ENCODE measurements around the gene DCST2.

Gene DCST2

GRCh38 chr1:155010211-155010918 is 23.2 kb downstream of the DCST2 start:
- no peak for DNase-seq (ENCODE audit: low spot score)

- DNase-seq (ENCODE audit: low spot score), result no peak
These were observed 23.8 kb downstream of the DCST2 start for GRCh38 chr1:155009742-155010141.

- no peak for DNase-seq (ENCODE audit: low spot score)
These were observed 24.3 kb downstream of the DCST2 start for GRCh38 chr1:155009221-155009711.

- no peak for DNase-seq (ENCODE audit: low spot score)
These were observed 25.3 kb downstream of the DCST2 start for GRCh38 chr1:155008015-155008941.

- no peak for DNase-seq (ENCODE audit: low spot score)
These were observed 26.2 kb downstream of the DCST2 start for GRCh38 chr1:155007251-155007828.

GRCh38 chr1:155006601-155007101 is 26.9 kb downstream of the DCST2 start:
- DNase-seq (ENCODE audit: low spot score), result peak; percentile 49

- DNase-seq (ENCODE audit: low spot score), result peak; percentile 73
These were observed 28.2 kb downstream of the DCST2 start for GRCh38 chr1:155005076-155006011.

GRCh38 chr1:155004352-155005075 is 29.1 kb downstream of the DCST2 start:
- no peak for DNase-seq (ENCODE audit: low spot score)

- DNase-seq (ENCODE audit: low spot score), result no peak
These were observed 29.7 kb downstream of the DCST2 start for GRCh38 chr1:155003766-155004351.

GRCh38 chr1:155003227-155003765 is 30.3 kb downstream of the DCST2 start:
- no peak for DNase-seq (ENCODE audit: low spot score)

GRCh38 chr1:155002464-155003226 is 30.9 kb downstream of the DCST2 start, which contains the start of gene ZBTB7B:
Gene ZBTB7B (plus strand): TSS chr1:155002802. CDS start chr1:155014661, 11,859 bp downstream.
- peak; percentile 52 for DNase-seq (ENCODE audit: low spot score)

GRCh38 chr1:155001675-155002463 is 31.7 kb downstream of the DCST2 start:
- DNase-seq (ENCODE audit: low spot score), result peak; percentile 98

- DNase-seq (ENCODE audit: low spot score), result no peak
These were observed 32.2 kb downstream of the DCST2 start for GRCh38 chr1:155001425-155001674.

- DNase-seq (ENCODE audit: low spot score), result peak; percentile 88
These were observed 32.7 kb downstream of the DCST2 start for GRCh38 chr1:155000726-155001424.

GRCh38 chr1:155000411-155000725 is 33.2 kb downstream of the DCST2 start:
- DNase-seq (ENCODE audit: low spot score), result no peak

- no peak for DNase-seq (ENCODE audit: low spot score)
These were observed 33.8 kb downstream of the DCST2 start for GRCh38 chr1:154999571-155000410.

All from germinal center (tissue), 1 donor.